MCF 10A (cell line): Measurements from ENCODE around the gene ABCA8. TPM values are rescaled to one million over a fixed set of nuclear protein-coding genes. Genes with fewer than 3 reads are reported as not detected.
"Not testable (repeated sequence)": the region's sequence is repeated elsewhere in the genome, so short reads cannot be mapped to it uniquely, and the experiment has no call there.

ENCODE experiments used
- BruUV-seq: library from RNA; stranded (reverse); fragments of 400-500 nt; replicated peaks from 2 replicates; lab custom pipeline; 2021; lab: Mats Ljungman, UMichigan
- CTCF ChIA-PET: fragments of 300-600 bp; sonication (Branson Sonifier 250); formaldehyde crosslinking; extraction: SDS; loops from one replicate; lab custom pipeline; 2021; ENCODE audit warnings: antibody characterized with exemption, inconsistent platforms; lab: Yijun Ruan, JAX
- POLR2A ChIA-PET: fragments of 300-600, 350-650 bp; sonication (Branson Sonifier 250); formaldehyde crosslinking; extraction: SDS; loops from one replicate; lab custom pipeline; 2020; ENCODE audit warnings: antibody characterized with exemption, inconsistent platforms; lab: Yijun Ruan, JAX
- DNase-seq: peaks from one replicate; pipeline ENCODE4 v3.0.0-alpha.2; 2018; ENCODE audit not compliant: unreplicated experiment
- H3K27ac Mint-ChIP-seq: one replicate; pipeline ENCODE4 v1.8.0; 2022; ENCODE audit warnings: mild to moderate bottlenecking, low read depth, mixed read lengths; ENCODE audit not compliant: unreplicated experiment
- H3K27me3 Mint-ChIP-seq: one replicate; pipeline ENCODE4 v1.8.0; 2022; ENCODE audit warnings: mixed read lengths; ENCODE audit not compliant: insufficient read depth, unreplicated experiment
- H3K36me3 Mint-ChIP-seq: one replicate; pipeline ENCODE4 v1.8.0; 2022; ENCODE audit warnings: mild to moderate bottlenecking, moderate library complexity, mixed read lengths; ENCODE audit not compliant: insufficient read depth, unreplicated experiment
- H3K4me1 Mint-ChIP-seq: one replicate; pipeline ENCODE4 v1.8.0; 2022; ENCODE audit warnings: mixed read lengths; ENCODE audit not compliant: insufficient read depth, unreplicated experiment
- H3K4me3 Mint-ChIP-seq: one replicate; pipeline ENCODE4 v1.8.0; 2022; ENCODE audit warnings: mild to moderate bottlenecking, moderate library complexity, mixed read lengths; ENCODE audit not compliant: unreplicated experiment
- H3K9me3 Mint-ChIP-seq: one replicate; pipeline ENCODE4 v1.8.0; 2022; ENCODE audit warnings: mixed read lengths; ENCODE audit not compliant: unreplicated experiment
- CTCF ChIP-seq: fragments of 200-600 bp; IDR thresholded peaks from one replicate; pipeline ENCODE4 v1.8.0; 2022; ENCODE audit warnings: antibody characterized with exemption, mild to moderate bottlenecking; ENCODE audit not compliant: unreplicated experiment
- intact Hi-C: fragments of 100-400 bp; cut with micrococcal nuclease; formaldehyde crosslinking; loops from 2 replicates; pipeline ENCODE4 v1.14.1; 2022
- total RNA-seq: library from RNA; stranded (reverse); gene quantifications from 2 replicates; pipeline ENCODE4 v1.2.3, GENCODE V29; 2022

The ABCA8 gene
- total RNA-seq, 1 experiment from 2014 or later: 1.5 TPM

DNA sequence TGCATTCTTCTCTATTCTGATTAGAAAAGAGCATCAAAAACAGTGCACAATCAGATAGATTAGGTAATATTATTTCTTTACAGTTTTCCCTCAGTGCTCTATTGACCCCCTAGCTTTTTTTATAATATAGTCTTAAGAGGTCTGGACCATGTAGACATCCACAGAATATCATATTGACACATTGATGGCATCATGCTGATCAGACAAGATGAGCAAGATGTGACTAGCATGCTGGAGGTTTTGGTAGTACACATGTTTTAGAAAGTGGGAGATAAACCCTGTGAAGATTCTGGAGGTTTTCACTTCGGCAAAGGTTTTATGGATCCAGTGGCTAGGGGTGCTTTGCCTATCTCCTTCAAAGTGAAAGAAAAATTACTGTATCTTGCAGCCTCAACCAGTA lies 2.8 kb upstream of the ABCA8 start:
- H3K36me3 Mint-ChIP-seq: no peaks in the 10 kb centered on the region
- intact Hi-C loops: no loop called here

DNA sequence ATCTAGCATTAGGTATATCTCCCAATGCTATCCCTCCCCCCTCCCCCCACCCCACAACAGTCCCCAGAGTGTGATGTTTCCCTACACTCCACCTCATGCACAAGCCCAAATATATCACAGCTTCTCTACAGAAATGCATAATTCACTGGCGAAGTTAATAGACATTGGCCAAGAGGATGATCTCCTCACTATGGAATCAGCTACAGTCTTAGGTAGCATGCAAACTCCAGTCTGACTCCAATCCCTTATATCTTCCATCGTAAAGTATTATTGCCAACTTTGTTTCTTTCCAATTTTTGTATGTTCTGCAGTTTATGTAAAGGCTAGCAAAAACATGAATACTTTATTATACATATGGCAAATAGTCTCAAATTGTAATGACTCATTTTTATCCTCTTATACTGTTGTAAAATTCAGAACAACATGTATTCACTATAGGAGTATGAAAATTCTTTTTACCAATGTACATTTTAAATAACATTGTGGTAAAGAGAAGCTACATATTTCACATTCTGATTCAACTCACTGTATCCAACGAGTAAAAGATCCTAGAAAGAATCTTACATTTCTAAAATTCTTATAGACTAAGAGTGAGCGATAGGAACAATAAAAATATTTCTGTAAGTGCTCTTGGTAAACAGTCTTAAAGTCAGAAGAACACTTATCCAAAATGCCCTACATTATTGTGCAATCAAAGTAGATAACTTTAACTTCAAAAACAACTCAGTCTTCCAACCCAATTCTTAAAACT lies 871 bp downstream of the ABCA8 start:
- peak overlapping the region; percentile 14 for H3K4me3 Mint-ChIP-seq

More for the DNA sequence above, 2.8 kb upstream of the ABCA8 start:
- POLR2A ChIA-PET: no interaction called here
- Mint-ChIP-seq H3K27ac (no peak overlapping the region), H3K4me3 (no peak overlapping the region), H3K9me3 (no peaks in the 10 kb centered on the region), H3K4me1 (no peaks in the 10 kb centered on the region), H3K27me3 (no peaks in the 10 kb centered on the region)
- no peak for TF ChIP-seq CTCF
- no peak for DNase-seq
- CTCF ChIA-PET: interaction anchor here (0.7 kb wide), 1 partner anchor 172 kb away, joined by 3 read pairs; no protein-coding TSS in a partner anchor
- no TSS peak for BruUV-seq

GRCh38 chr17:68953340-68953997 lies 1.7 kb downstream of the ABCA8 start:
- Mint-ChIP-seq H3K27me3 (no peaks in the 10 kb centered on the region), H3K27ac (no peak overlapping the region), H3K4me1 (no peaks in the 10 kb centered on the region), H3K9me3 (no peaks in the 10 kb centered on the region), H3K36me3 (no peaks in the 10 kb centered on the region), H3K4me3 (no peak overlapping the region)
- POLR2A ChIA-PET: no interaction called here
- TF ChIP-seq CTCF: no peak
- intact Hi-C loops: no loop called here
- CTCF ChIA-PET: interaction anchor here (0.6 kb wide), 1 partner anchor 234 kb away, joined by 4 read pairs; no protein-coding TSS in a partner anchor
- DNase-seq: no peak
- no TSS peak for BruUV-seq

More for the DNA sequence above, 871 bp downstream of the ABCA8 start:
- BruUV-seq: no TSS peak
- no peak for TF ChIP-seq CTCF
- intact Hi-C loops: no loop called here
- Mint-ChIP-seq H3K27ac (peak overlapping the region; percentile 70), H3K36me3 (no peaks in the 10 kb centered on the region), H3K4me1 (no peaks in the 10 kb centered on the region), H3K9me3 (no peaks in the 10 kb centered on the region), H3K27me3 (no peaks in the 10 kb centered on the region)
- no peak for DNase-seq
- POLR2A ChIA-PET: interaction anchor here (0.7 to 0.8 kb wide), 3 partner anchors 9 to 442 kb away, joined by 3 to 6 read pairs (median 5); no protein-coding TSS in a partner anchor
- CTCF ChIA-PET: interaction anchor here (0.7 kb wide), 1 partner anchor 182 kb away, joined by 3 read pairs; no protein-coding TSS in a partner anchor

- no peak for DNase-seq
- H3K36me3 Mint-ChIP-seq: no peaks in the 10 kb centered on the region
- H3K27ac Mint-ChIP-seq: no peak overlapping the region
- H3K4me1 Mint-ChIP-seq: no peaks in the 10 kb centered on the region
- H3K4me3 Mint-ChIP-seq: no peak overlapping the region
- intact Hi-C loops: no loop called here
- BruUV-seq: no TSS peak
- no peaks in the 10 kb centered on the region for H3K9me3 Mint-ChIP-seq
- no peaks in the 10 kb centered on the region for H3K27me3 Mint-ChIP-seq
- TF ChIP-seq CTCF: no peak
- ChIA-PET POLR2A (interaction anchor here (1.5 kb wide), 1 partner anchor 17 kb away, joined by 4 read pairs; no protein-coding TSS in a partner anchor), CTCF (interaction anchor here (0.5 kb wide), 1 partner anchor 384 kb away, joined by 4 read pairs; no protein-coding TSS in a partner anchor)
Observed at GRCh38 chr17:68950725-68951124, 4.5 kb downstream of the ABCA8 start.

DNA sequence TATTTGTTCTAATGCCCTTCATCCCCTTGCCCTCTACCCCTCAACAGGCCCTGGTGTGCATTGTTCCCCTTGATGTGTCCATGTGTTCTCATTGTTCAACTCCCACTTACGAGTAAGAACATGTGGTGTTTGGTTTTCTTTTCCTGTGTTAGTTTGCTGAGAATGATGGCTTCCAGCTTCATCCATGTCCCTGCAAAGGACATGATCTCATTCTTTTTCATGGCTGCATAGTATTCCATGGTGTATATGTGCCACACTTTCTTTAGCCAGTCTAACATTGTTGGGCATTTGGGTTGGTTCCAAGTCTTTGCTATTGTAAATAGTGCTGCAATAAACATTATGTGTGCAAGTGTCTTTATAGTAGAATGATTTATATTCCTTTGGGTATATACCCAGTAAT lies 7.3 kb downstream of the ABCA8 start:
- BruUV-seq, H3K4me1 Mint-ChIP-seq, H3K4me3 Mint-ChIP-seq, intact Hi-C loops, DNase-seq, H3K9me3 Mint-ChIP-seq, H3K27me3 Mint-ChIP-seq, H3K27ac Mint-ChIP-seq, CTCF ChIA-PET, H3K36me3 Mint-ChIP-seq, POLR2A ChIA-PET: not testable (repeated sequence)
